IPS-20b (cell line): ENCODE data around the gene DOLK.

Experiments used
- H3K27ac ChIP-seq: one replicate; pipeline ENCODE4 v1.5.1; 2013; ENCODE audit warnings: low read length
- H3K27me3 ChIP-seq: 2 replicates; pipeline ENCODE4 v1.6.1; 2013; ENCODE audit warnings: mild to moderate bottlenecking, low read length, inconsistent platforms; ENCODE audit not compliant: insufficient read depth
- H3K36me3 ChIP-seq: 2 replicates; pipeline ENCODE4 v1.6.1; 2013; ENCODE audit warnings: low read depth, mild to moderate bottlenecking, inconsistent platforms, low read length, moderate library complexity; ENCODE audit not compliant: insufficient read depth
- H3K4me1 ChIP-seq: 2 replicates; pipeline ENCODE4 v1.6.1; 2013; ENCODE audit warnings: mild to moderate bottlenecking, control low read depth, inconsistent platforms, low read length, moderate library complexity; ENCODE audit not compliant: insufficient read depth
- H3K4me3 ChIP-seq: 2 replicates; pipeline ENCODE4 v1.5.1; 2013; ENCODE audit warnings: mild to moderate bottlenecking, low read length, inconsistent platforms
- H3K9ac ChIP-seq: 2 replicates; pipeline ENCODE4 v1.6.1; 2013; ENCODE audit warnings: low read depth, mild to moderate bottlenecking, inconsistent platforms, low read length, moderate library complexity
- H3K9me3 ChIP-seq: 2 replicates; pipeline ENCODE4 v1.6.1; 2013; ENCODE audit warnings: mild to moderate bottlenecking, low read depth, low read length, inconsistent platforms; ENCODE audit not compliant: insufficient read depth

The DOLK gene

DNA sequence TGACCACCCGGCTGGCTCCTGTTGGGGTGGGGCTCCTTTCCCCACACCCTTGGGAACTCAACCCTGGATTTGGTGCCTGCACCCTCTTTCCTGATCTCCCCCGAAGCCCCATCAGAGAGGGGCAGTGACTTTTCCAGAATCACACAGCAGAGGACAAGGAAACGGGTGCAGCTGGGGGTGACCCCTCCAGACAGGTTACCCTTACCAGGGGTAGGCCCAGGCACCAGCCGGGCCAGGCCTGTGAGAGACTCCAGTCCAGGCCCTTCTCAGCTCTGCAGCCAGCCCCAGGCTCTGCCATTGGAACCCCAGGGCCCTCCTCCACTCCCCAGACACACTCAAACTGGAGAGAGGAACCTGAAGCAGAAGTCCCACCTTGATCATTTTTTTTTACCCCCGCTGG is 45.6 kb downstream of the DOLK start:
- Histone ChIP-seq H3K9ac (no peak overlapping the region), H3K4me3 (no peak overlapping the region), H3K4me1 (no peaks in the 10 kb centered on the region), H3K27ac (no peak overlapping the region), H3K36me3 (peaks cover 36% of the 10 kb centered on the region), H3K9me3 (no peaks in the 10 kb centered on the region), H3K27me3 (no peaks in the 10 kb centered on the region)

DNA sequence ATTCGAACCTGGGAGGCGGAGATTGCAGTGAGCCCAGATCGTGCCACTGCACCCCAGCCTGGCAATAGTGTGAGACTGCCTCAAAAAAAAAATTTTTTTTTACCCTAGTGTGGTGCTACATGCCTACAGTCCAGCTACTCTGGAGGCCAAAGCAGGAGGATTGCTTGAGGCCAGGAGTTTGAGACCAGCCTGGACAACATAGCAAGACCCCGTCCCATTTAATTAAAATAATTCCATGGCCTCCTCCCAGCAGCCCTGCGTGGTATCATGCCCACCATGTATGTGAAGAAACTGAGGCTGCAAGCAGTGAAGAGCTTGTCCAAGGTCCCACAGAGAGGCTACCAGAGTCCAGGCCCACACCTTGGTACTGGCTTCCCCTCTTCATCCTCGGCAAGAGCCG is 46.0 kb downstream of the DOLK start:
- H3K9ac ChIP-seq = no peak overlapping the region
- no peaks in the 10 kb centered on the region for H3K9me3 ChIP-seq
- no peak overlapping the region for H3K4me3 ChIP-seq
- H3K36me3 ChIP-seq = peaks cover 39% of the 10 kb centered on the region
- no peaks in the 10 kb centered on the region for H3K27me3 ChIP-seq
- H3K27ac ChIP-seq = no peak overlapping the region
- no peaks in the 10 kb centered on the region; the same call in 1 of the 2 replicates for H3K4me1 ChIP-seq

DNA sequence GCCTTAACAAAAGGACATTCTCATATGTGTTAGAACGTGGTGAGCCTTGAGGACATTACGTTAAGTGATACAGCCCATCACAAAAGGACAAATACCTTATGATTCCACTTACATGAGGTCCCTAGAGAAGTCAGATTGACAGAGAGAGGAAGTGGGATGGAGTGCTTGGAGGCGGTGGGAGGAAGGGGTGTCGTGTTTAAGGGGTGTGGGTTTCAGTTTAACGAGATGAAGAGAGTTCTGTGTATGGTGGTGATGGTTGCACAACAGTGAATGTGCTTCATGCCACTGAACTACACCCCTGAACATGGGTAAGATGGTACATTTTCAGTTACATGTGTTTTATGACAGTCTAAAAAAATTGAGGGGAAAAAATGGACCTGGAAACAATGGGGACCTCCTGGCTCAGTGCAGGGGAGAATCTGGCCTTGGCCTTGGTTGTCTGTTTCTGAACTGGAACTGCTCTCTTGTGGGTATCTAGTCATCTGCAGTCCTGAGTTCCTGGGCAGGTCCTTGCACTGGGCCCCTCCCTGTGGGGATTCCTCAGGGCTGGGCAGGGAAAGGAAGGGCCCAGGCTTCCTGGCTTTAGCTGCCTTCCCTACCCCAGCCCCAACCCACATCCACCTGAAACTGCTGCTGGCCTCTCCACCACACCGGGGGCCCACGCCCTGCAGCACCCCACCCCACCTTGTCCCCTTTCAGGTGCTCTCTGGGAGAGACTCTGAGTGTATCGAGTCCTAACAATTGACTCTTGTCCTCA is 47.7 kb downstream of the DOLK start:
- H3K9ac ChIP-seq = no peak overlapping the region
- H3K36me3 ChIP-seq = peaks cover 56% of the 10 kb centered on the region
- H3K9me3 ChIP-seq = no peaks in the 10 kb centered on the region
- no peaks in the 10 kb centered on the region for H3K27me3 ChIP-seq
- no peak overlapping the region for H3K27ac ChIP-seq
- H3K4me1 ChIP-seq = peaks cover 9% of the 10 kb centered on the region; the same call in 1 of the 2 replicates
- no peak overlapping the region for H3K4me3 ChIP-seq

DNA sequence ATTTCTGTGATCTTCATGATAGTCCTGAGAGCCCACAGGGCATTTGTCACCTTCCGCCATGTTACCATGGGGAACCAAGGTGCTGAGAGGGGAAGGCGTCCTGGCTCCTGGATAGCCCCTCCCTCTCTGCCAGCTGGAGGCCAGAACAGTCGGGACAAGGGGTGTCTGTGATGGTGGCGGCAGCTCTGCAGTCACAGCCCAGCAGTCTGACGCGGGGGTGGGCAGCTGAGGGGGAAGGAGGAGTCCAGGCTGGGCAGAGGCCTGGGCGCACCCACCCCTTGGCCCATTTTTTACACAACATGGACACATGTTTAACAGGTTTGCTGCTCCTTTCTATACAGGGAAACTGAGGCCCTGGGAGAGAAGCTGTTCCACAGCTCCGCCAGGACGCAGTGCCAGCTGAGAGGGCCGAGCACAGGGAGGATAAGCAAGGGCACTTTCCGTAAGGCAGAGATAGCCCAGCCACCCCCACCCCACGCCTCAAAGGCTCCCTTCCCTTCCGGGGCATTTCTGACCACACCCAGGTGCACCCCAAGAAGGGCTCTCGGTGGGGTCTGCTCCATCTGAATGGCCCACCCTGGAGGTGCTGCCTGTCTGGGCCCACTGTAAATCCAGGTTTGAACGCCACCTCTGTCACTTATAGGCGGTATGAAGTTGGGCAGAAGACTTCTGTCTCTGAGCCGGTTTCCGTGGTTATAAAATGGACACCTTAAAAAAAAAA is 48.4 kb downstream of the DOLK start:
- no peak overlapping the region for H3K4me3 ChIP-seq
- H3K27ac ChIP-seq = no peak overlapping the region
- no peaks in the 10 kb centered on the region for H3K9me3 ChIP-seq
- H3K27me3 ChIP-seq = no peaks in the 10 kb centered on the region
- H3K36me3 ChIP-seq = peaks cover 58% of the 10 kb centered on the region
- peaks cover 9% of the 10 kb centered on the region; the same call in 1 of the 2 replicates for H3K4me1 ChIP-seq
- H3K9ac ChIP-seq = no peak overlapping the region

DNA sequence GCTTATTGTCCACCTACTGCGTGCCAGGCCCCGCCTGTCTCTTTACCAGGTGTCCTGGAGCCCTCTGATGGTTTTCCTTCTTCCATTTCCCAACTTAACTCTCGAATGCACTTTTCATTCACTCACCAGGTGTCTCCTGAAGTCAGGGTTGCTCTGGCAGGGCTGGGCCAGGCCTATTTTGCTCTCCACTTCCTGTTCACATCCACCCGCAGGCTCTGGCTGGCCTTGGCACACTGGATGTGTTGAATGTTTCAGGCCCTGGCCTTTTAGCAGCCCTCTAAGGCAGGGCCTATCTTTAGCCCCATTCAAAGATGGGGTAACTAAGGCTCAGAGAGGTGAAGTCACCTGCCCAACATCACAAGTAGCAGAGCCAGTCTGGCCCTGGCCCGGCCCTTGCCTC is 49.0 kb downstream of the DOLK start:
- H3K27me3 ChIP-seq = no peaks in the 10 kb centered on the region
- no peak overlapping the region for H3K27ac ChIP-seq
- no peaks in the 10 kb centered on the region for H3K9me3 ChIP-seq
- H3K36me3 ChIP-seq = peaks cover 62% of the 10 kb centered on the region
- H3K9ac ChIP-seq = no peak overlapping the region
- H3K4me1 ChIP-seq = peaks cover 9% of the 10 kb centered on the region; the same call in 1 of the 2 replicates
- no peak overlapping the region for H3K4me3 ChIP-seq

DNA sequence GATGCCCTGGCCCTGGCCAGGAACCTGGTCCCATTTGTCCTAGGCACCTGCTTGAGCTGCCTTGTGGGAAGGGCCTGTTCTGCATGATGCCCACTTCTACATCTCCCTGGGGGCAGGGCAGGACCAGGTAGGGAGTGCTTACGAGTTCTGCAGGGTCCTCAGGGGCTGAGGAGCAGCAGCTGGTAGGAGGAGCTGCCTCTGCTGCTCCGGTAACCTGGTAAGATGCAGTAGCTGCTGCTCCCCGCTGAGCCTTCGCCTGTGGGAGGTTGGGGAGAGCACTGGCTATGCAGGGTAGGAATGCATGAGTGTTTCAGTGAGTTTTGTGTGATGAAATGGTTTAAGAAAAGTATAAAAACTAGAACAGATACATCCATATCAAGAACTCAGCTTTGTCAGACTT is 51.8 kb downstream of the DOLK start:
- Histone ChIP-seq H3K27ac (peak overlapping the region; percentile 49), H3K36me3 (peaks cover 90% of the 10 kb centered on the region), H3K9me3 (no peaks in the 10 kb centered on the region), H3K9ac (0 out of 2 replicates have a peak overlapping the region, but pooled peaks have one; percentile 27), H3K4me3 (no peak overlapping the region), H3K4me1 (peaks cover 13% of the 10 kb centered on the region; the same call in 1 of the 2 replicates), H3K27me3 (no peaks in the 10 kb centered on the region)
